B cell (primary cell): Measurements from ENCODE around the gene ATG16L1.

Experiments used
- CTCF ChIP-seq: fragments of 200-600 bp; IDR thresholded peaks from one replicate; pipeline ENCODE4 v1.8.0; 2022; ENCODE audit warnings: antibody characterized with exemption, mild to moderate bottlenecking
- EZH2 ChIP-seq: IDR thresholded peaks from 2 replicates; pipeline ENCODE4 v1.6.1; 2012; ENCODE audit warnings: borderline replicate concordance, low read depth, mild to moderate bottlenecking, moderate library complexity, low read length; ENCODE audit not compliant: insufficient read depth, poor library complexity, severe bottlenecking

- TF ChIP-seq EZH2 (no peak), CTCF (no peak)
Observed at GRCh38 chr2:233258211-233258610, 6.7 kb downstream of the ATG16L1 start.
